B cell (primary cell): ENCODE measurements around the gene L3MBTL3. TPM values are rescaled to one million over a fixed set of nuclear protein-coding genes. Genes with fewer than 3 reads are reported as not detected.

Experiments used
- ATAC-seq: fragments of 200-7000 bp; cut with Tn5 transposase; one replicate; pipeline ENCODE4 v1.10.0; 2021; ENCODE audit warnings: low read depth, mild to moderate bottlenecking, moderate number of reproducible peaks, moderate library complexity
- CTCF ChIA-PET: fragments of 350-600 bp; sonication (Branson Sonifier 250); formaldehyde crosslinking; loops from one replicate; lab custom pipeline; 2021; ENCODE audit warnings: antibody characterized with exemption, inconsistent platforms; lab: Charles Lee
- POLR2A ChIA-PET: fragments of 350-600 bp; sonication (Branson Sonifier 250); formaldehyde crosslinking; loops from one replicate; lab custom pipeline; 2021; ENCODE audit warnings: antibody characterized with exemption; lab: Charles Lee
- DNase-seq: peaks from one replicate; pipeline ENCODE4 v3.0.0; 2013
- H2AFZ ChIP-seq: 2 replicates; pipeline ENCODE4 v1.6.1; 2012; ENCODE audit warnings: mild to moderate bottlenecking, low read depth, low read length; ENCODE audit not compliant: insufficient read depth, poor library complexity, severe bottlenecking
- H3K27ac ChIP-seq, 2 donors: 1 replicate in 1 of 2; 2 replicates in 1 of 2; pipeline ENCODE4 v1.5.1; 2012 to 2013; ENCODE audit warnings: low read length in 2 of 2, mild to moderate bottlenecking in 2 of 2, moderate library complexity in 1 of 2
- H3K27me3 ChIP-seq, 4 experiments: fragments of 200-600 bp in 1 of 4; sonication (generic) in 1 of 4; replicated peaks in 1 of 4; 1 replicate in 2 of 4; 2 replicates in 2 of 4; pipeline versions ENCODE4 v1.6.1 to v1.7.0; 2013 to 2016; ENCODE audit warnings: low read length in 3 of 4, mild to moderate bottlenecking in 2 of 4, mixed read lengths in 1 of 4, moderate library complexity in 1 of 4; ENCODE audit not compliant: insufficient read depth in 4 of 4, control insufficient read depth in 3 of 4; ENCODE audit errors: control extremely low read depth in 1 of 4
- H3K36me3 ChIP-seq, 2 experiments: replicated peaks in 1 of 2; 1 replicate in 1 of 2; 2 replicates in 1 of 2; pipeline versions ENCODE4 v1.6.1 to v1.7.1; 2013; ENCODE audit warnings: low read length in 1 of 2; ENCODE audit not compliant: insufficient read depth in 2 of 2, control insufficient read depth in 1 of 2; ENCODE audit errors: control extremely low read depth in 1 of 2, extremely low read depth in 1 of 2
- H3K4me1 ChIP-seq, 2 donors: fragments of 200-600 bp in 1 of 2; sonication (generic) in 1 of 2; 1 replicate in 1 of 2; 2 replicates in 1 of 2; pipeline versions ENCODE4 v1.5.1 to v1.6.1; 2013 to 2017; ENCODE audit warnings: low read length in 2 of 2; ENCODE audit not compliant: control insufficient read depth in 2 of 2, insufficient read depth in 2 of 2
- H3K4me2 ChIP-seq: replicated peaks from 2 replicates; pipeline ENCODE3; 2012; ENCODE audit warnings: mild to moderate bottlenecking, low read depth, low read length; ENCODE audit not compliant: poor library complexity, severe bottlenecking
- H3K4me3 ChIP-seq, 5 experiments: fragments of 200-600 bp in 1 of 5; sonication (generic) in 1 of 5; 1 replicate in 3 of 5; 2 replicates in 2 of 5; pipeline versions ENCODE4 v1.5.1 to v1.7.0; 2011 to 2016; ENCODE audit warnings: low read length in 4 of 5, mild to moderate bottlenecking in 4 of 5, low read depth in 2 of 5, control low read depth in 1 of 5, moderate library complexity in 1 of 5; ENCODE audit not compliant: insufficient read depth in 1 of 5; ENCODE audit errors: control extremely low read depth in 1 of 5, extremely low read depth in 1 of 5
- H3K79me2 ChIP-seq: fragments of 200-600 bp; sonication (generic); one replicate; pipeline ENCODE4 v1.6.0; 2016; ENCODE audit warnings: low read length; ENCODE audit not compliant: control insufficient read depth, insufficient read depth
- H3K9ac ChIP-seq: fragments of 200-600 bp; sonication (generic); 2 replicates; pipeline ENCODE4 v1.6.1; 2017; ENCODE audit warnings: mild to moderate bottlenecking, low read length, moderate library complexity
- H3K9me3 ChIP-seq, 3 donors: one replicate each; pipeline versions ENCODE4 v1.6.1 to v1.7.1; 2013; ENCODE audit warnings: low read length in 2 of 3; ENCODE audit not compliant: control insufficient read depth in 2 of 3, insufficient read depth in 1 of 3; ENCODE audit errors: control extremely low read depth in 1 of 3
- H4K20me1 ChIP-seq: 2 replicates; pipeline ENCODE4 v1.6.0; 2012; ENCODE audit warnings: mild to moderate bottlenecking, low read length; ENCODE audit not compliant: insufficient read depth, control insufficient read depth, poor library complexity, severe bottlenecking
- H3K27ac Mint-ChIP-seq: one replicate; pipeline ENCODE4 v1.8.0; 2021; ENCODE audit warnings: mixed read lengths
- H3K27me3 Mint-ChIP-seq: one replicate; pipeline ENCODE4 v1.8.0; 2021; ENCODE audit warnings: mixed read lengths
- H3K4me1 Mint-ChIP-seq: one replicate; pipeline ENCODE4 v1.8.0; 2021; ENCODE audit warnings: mixed read lengths
- H3K4me3 Mint-ChIP-seq: one replicate; pipeline ENCODE4 v1.8.0; 2021; ENCODE audit warnings: mixed read lengths
- H3K9me3 Mint-ChIP-seq: one replicate; pipeline ENCODE4 v1.8.0; 2022; ENCODE audit warnings: mixed read lengths; ENCODE audit not compliant: insufficient read depth
- CTCF ChIP-seq: fragments of 200-600 bp; IDR thresholded peaks from one replicate; pipeline ENCODE4 v1.8.0; 2022; ENCODE audit warnings: antibody characterized with exemption, mild to moderate bottlenecking
- EZH2 ChIP-seq: IDR thresholded peaks from 2 replicates; pipeline ENCODE4 v1.6.1; 2012; ENCODE audit warnings: borderline replicate concordance, low read depth, mild to moderate bottlenecking, moderate library complexity, low read length; ENCODE audit not compliant: insufficient read depth, poor library complexity, severe bottlenecking
- WGBS: methylation state at CpG from one replicate; pipeline ENCODE4 v1.1.5; 2013; ENCODE audit warnings: missing lambda C conversion rate; ENCODE audit not compliant: insufficient coverage; 5-methylcytosine and 5-hydroxymethylcytosine counted together
- intact Hi-C: fragments of 100-400 bp; cut with micrococcal nuclease; formaldehyde crosslinking; loops from one replicate; pipeline ENCODE4 v1.10.0; 2022
- polyA plus RNA-seq: library from polyadenylated mRNA; depleted of rRNA; stranded (reverse); fragments of >200 nt; gene quantifications from 2 replicates; pipeline ENCODE4 v1.2.3, GENCODE V29; 2012
- total RNA-seq, 2 donors: library from RNA; stranded (reverse); fragments of 120-200 nt in 1 of 2; gene quantifications; 1 replicate in 1 of 2; 2 replicates in 1 of 2; pipeline versions ENCODE4 v1.2.3 to v1.2.4, GENCODE V29; 2013 to 2022

The L3MBTL3 gene
- total and polyA plus RNA-seq, 2 donors (not counting 1 experiment from before 2014, with no cell fraction given), result 28.0 to 46.4 TPM

GRCh38 chr6:130182466-130182865 is 164.1 kb downstream of the L3MBTL3 start:
- Histone ChIP-seq H2AFZ (no peak overlapping the region), H3K36me3 (no peaks in the 10 kb centered on the region), H3K4me3 (no peak overlapping the region), H3K27ac (no peak overlapping the region), H3K9ac (no peak overlapping the region), H3K4me1 (peaks cover 4% of the 10 kb centered on the region in 2 donors), H4K20me1 (no peaks in the 10 kb centered on the region), H3K79me2 (no peaks in the 10 kb centered on the region), H3K9me3 (no peaks in the 10 kb centered on the region), H3K27me3 (no peaks in the 10 kb centered on the region), H3K4me2 (no peak overlapping the region)
- ATAC-seq (no peak), DNase-seq (no peak)
- no peak for TF ChIP-seq EZH2
- no peak for TF ChIP-seq CTCF
- Mint-ChIP-seq H3K27me3 (no peaks in the 10 kb centered on the region), H3K4me1 (peaks cover 12% of the 10 kb centered on the region), H3K27ac (no peak overlapping the region), H3K9me3 (no peaks in the 10 kb centered on the region), H3K4me3 (no peak overlapping the region)
- intact Hi-C loops, result no loop called here
- CTCF ChIA-PET, result no interaction called here
- POLR2A ChIA-PET, result no interaction called here

- no peak overlapping the region for H3K27ac ChIP-seq
- Mint-ChIP-seq H3K27ac (no peak overlapping the region), H3K9me3 (no peaks in the 10 kb centered on the region), H3K27me3 (no peaks in the 10 kb centered on the region), H3K4me1 (peaks cover 12% of the 10 kb centered on the region), H3K4me3 (peak overlapping the region; percentile 35)
- ATAC-seq (no peak), DNase-seq (no peak)
- H3K4me1 ChIP-seq, result peaks cover 4% of the 10 kb centered on the region in 2 donors
- H2AFZ ChIP-seq, result peak overlapping the region; percentile 63
- intact Hi-C loops, result no loop called here
- ChIA-PET CTCF (interaction anchor here (0.6 kb wide), 1 partner anchor 42 kb away, joined by 3 read pairs; no protein-coding TSS in a partner anchor), POLR2A (interaction anchor here (0.7 kb wide), 1 partner anchor 40 kb away, joined by 3 read pairs; no protein-coding TSS in a partner anchor)
- no peaks in the 10 kb centered on the region for H3K36me3 ChIP-seq
- TF ChIP-seq EZH2 (no peak), CTCF (no peak)
- H3K79me2 ChIP-seq, result no peaks in the 10 kb centered on the region
- H4K20me1 ChIP-seq, result no peaks in the 10 kb centered on the region
- no peak overlapping the region for H3K9ac ChIP-seq
- peak overlapping the region; percentile 12 for H3K4me2 ChIP-seq
- H3K27me3 ChIP-seq, result no peaks in the 10 kb centered on the region
- no peak overlapping the region for H3K4me3 ChIP-seq
- H3K9me3 ChIP-seq, result no peaks in the 10 kb centered on the region
- WGBS, result 93% methylated on average over 7 of the region's 9 CpGs
These were observed 165.2 kb downstream of the L3MBTL3 start for GRCh38 chr6:130183271-130184222.
